ENCODE results near the gene CHCHD4. TPM values are rescaled to one million over a fixed set of nuclear protein-coding genes. Genes with fewer than 3 reads are reported as not detected.

CHCHD4 gene
- total RNA-seq, 1 experiment from 2014 or later: 13.8 TPM

GRCh38 chr3:14152963-14153355 is 28.3 kb upstream of the CHCHD4 start:
- intact Hi-C loops (cut with micrococcal nuclease; ENCODE audit: unreplicated experiment): no loop called here
- Histone ChIP-seq H3K4me3 (ENCODE audit: low read depth in 2 of 2, low read length in 2 of 2) (no peak overlapping the region), H3K27me3 (ENCODE audit: control insufficient read depth, insufficient read depth, low read length) (no peaks in the 10 kb centered on the region), H3K4me1 (ENCODE audit: control insufficient read depth, insufficient read depth, low read length) (no peaks in the 10 kb centered on the region), H3K27ac (ENCODE audit: low read length) (no peak overlapping the region), H3K36me3 (ENCODE audit: control insufficient read depth, insufficient read depth, low read length) (no peaks in the 10 kb centered on the region; the same call in 1 of the 2 replicates), H3K9me3 (ENCODE audit: control insufficient read depth, insufficient read depth, low read depth, low read length) (no peaks in the 10 kb centered on the region)
- ChIA-PET POLR2A (no interaction called here), CTCF (no interaction called here)
- no TSS peak for BruUV-seq (replicated peaks)
- DNase-seq (ENCODE audit: low read depth, low spot score) (no peak), ATAC-seq (no peak)
- no peak for TF ChIP-seq TCF7L2 (IDR thresholded peaks at IDR 0.05; ENCODE audit: low read depth, low read length)
- in situ Hi-C loops (cut with HindIII; ENCODE audit: low pct_unique_long_range_greater_than_20kb, low sequenced_read_pairs): no loop called here

- in situ Hi-C loops (cut with HindIII; ENCODE audit: low pct_unique_long_range_greater_than_20kb, low sequenced_read_pairs): no loop called here
- intact Hi-C loops (cut with micrococcal nuclease; ENCODE audit: unreplicated experiment): no loop called here
Measured at GRCh38 chr3:14152233-14152962, 27.7 kb upstream of the CHCHD4 start.

More at GRCh38 chr3:14152233-14152962, 27.7 kb upstream of the CHCHD4 start:
- no TSS peak for BruUV-seq (replicated peaks)
- H3K4me3 ChIP-seq (ENCODE audit: low read depth in 2 of 2, low read length in 2 of 2): no peak overlapping the region
- H3K27me3 ChIP-seq (ENCODE audit: control insufficient read depth, insufficient read depth, low read length): no peaks in the 10 kb centered on the region
- ATAC-seq: no peak
- no peak overlapping the region for H3K27ac ChIP-seq (ENCODE audit: low read length)
- H3K9me3 ChIP-seq (ENCODE audit: control insufficient read depth, insufficient read depth, low read depth, low read length): no peaks in the 10 kb centered on the region
- CTCF ChIA-PET: no interaction called here
- no peak for DNase-seq (ENCODE audit: low read depth, low spot score)
- TF ChIP-seq, protein P1, sequence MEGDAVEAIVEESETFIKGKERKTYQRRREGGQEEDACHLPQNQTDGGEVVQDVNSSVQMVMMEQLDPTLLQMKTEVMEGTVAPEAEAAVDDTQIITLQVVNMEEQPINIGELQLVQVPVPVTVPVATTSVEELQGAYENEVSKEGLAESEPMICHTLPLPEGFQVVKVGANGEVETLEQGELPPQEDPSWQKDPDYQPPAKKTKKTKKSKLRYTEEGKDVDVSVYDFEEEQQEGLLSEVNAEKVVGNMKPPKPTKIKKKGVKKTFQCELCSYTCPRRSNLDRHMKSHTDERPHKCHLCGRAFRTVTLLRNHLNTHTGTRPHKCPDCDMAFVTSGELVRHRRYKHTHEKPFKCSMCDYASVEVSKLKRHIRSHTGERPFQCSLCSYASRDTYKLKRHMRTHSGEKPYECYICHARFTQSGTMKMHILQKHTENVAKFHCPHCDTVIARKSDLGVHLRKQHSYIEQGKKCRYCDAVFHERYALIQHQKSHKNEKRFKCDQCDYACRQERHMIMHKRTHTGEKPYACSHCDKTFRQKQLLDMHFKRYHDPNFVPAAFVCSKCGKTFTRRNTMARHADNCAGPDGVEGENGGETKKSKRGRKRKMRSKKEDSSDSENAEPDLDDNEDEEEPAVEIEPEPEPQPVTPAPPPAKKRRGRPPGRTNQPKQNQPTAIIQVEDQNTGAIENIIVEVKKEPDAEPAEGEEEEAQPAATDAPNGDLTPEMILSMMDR (IDR thresholded peaks at IDR 0.05): no peak; the same call in 1 of the 2 replicates
- TF ChIP-seq SIN3A (IDR thresholded peaks at IDR 0.05; ENCODE audit: borderline replicate concordance, insufficient read depth, low read depth, low read length) (no peak), POLR2AphosphoS5 (IDR thresholded peaks at IDR 0.05; ENCODE audit: low read depth, low read length) (no peak), REST (IDR thresholded peaks at IDR 0.05; ENCODE audit: insufficient read depth in 1 of 2, low read depth in 2 of 2, low read length in 1 of 2) (no peak), TCF7L2 (IDR thresholded peaks at IDR 0.05; ENCODE audit: low read depth, low read length) (no peak)
- H3K36me3 ChIP-seq (ENCODE audit: control insufficient read depth, insufficient read depth, low read length): no peaks in the 10 kb centered on the region; the same call in 1 of the 2 replicates
- no peaks in the 10 kb centered on the region for H3K4me1 ChIP-seq (ENCODE audit: control insufficient read depth, insufficient read depth, low read length)
- POLR2A ChIA-PET: no interaction called here

Data from Panc1 (cell line).